Effector memory CD8-positive, alpha-beta T cell (primary cell): Measurements from ENCODE around the gene MRPL42.

Experiments
- ATAC-seq: fragments of 150-1000 bp; cut with Tn5 transposase; replicated peaks from 2 replicates; pipeline ENCODE4 v1.10.0; 2021; ENCODE audit warnings: mild to moderate bottlenecking, moderate library complexity
- DNase-seq, 3 experiments: peaks; one replicate each; pipeline ENCODE4 v3.0.0; 2021
- H3K27ac Mint-ChIP-seq, 2 donors: one replicate each; pipeline ENCODE4 v1.8.0; 2022; ENCODE audit warnings: mild to moderate bottlenecking in 2 of 2, mixed read lengths in 2 of 2, moderate library complexity in 2 of 2
- H3K27me3 Mint-ChIP-seq, 2 donors: one replicate each; pipeline ENCODE4 v1.8.0; 2022; ENCODE audit warnings: mixed read lengths in 2 of 2
- H3K36me3 Mint-ChIP-seq: one replicate; pipeline ENCODE4 v1.8.0; 2022; ENCODE audit warnings: mild to moderate bottlenecking, moderate library complexity, mixed read lengths; ENCODE audit not compliant: insufficient read depth
- H3K4me1 Mint-ChIP-seq, 2 donors: one replicate each; pipeline ENCODE4 v1.8.0; 2022; ENCODE audit warnings: low read depth in 2 of 2, mixed read lengths in 2 of 2
- H3K4me3 Mint-ChIP-seq, 2 donors: one replicate each; pipeline ENCODE4 v1.8.0; 2022; ENCODE audit warnings: mild to moderate bottlenecking in 2 of 2, mixed read lengths in 2 of 2, moderate library complexity in 2 of 2
- H3K9me3 Mint-ChIP-seq, 2 donors: one replicate each; pipeline ENCODE4 v1.8.0; 2022; ENCODE audit warnings: mixed read lengths in 2 of 2

MRPL42 gene

GRCh38 chr12:93438266-93439050 is 28.9 kb upstream of the MRPL42 start:
- Mint-ChIP-seq H3K27me3 (no peaks in the 10 kb centered on the region), H3K4me1 (peaks cover 54 to 64% of the 10 kb centered on the region in 2 donors), H3K9me3 (no peaks in the 10 kb centered on the region), H3K36me3 (peaks cover 16% of the 10 kb centered on the region), H3K4me3 (peak overlapping the region; percentile 74 to 95), H3K27ac (peak overlapping the region in 1 of 2 donors; percentile 73)
- ATAC-seq, result no peak
- DNase-seq, result no peak

GRCh38 chr12:93440043-93440835 is 27.1 kb upstream of the MRPL42 start:
- Mint-ChIP-seq H3K9me3 (no peaks in the 10 kb centered on the region), H3K27ac (peak overlapping the region; percentile 96 to 97), H3K27me3 (no peaks in the 10 kb centered on the region), H3K36me3 (peaks cover 16% of the 10 kb centered on the region), H3K4me1 (peaks cover 48 to 58% of the 10 kb centered on the region in 2 donors), H3K4me3 (peak overlapping the region; percentile 95 to 98)
- ATAC-seq (no peak), DNase-seq (no peak)

- peak overlapping the region; percentile 96 to 97 for H3K27ac Mint-ChIP-seq
- ATAC-seq (peak; percentile 4), DNase-seq (peak; percentile 9 to 21 (median 20))
- H3K36me3 Mint-ChIP-seq, result peaks cover 16% of the 10 kb centered on the region
- H3K27me3 Mint-ChIP-seq, result no peaks in the 10 kb centered on the region
- no peaks in the 10 kb centered on the region for H3K9me3 Mint-ChIP-seq
- peak overlapping the region; percentile 95 to 98 for H3K4me3 Mint-ChIP-seq
- H3K4me1 Mint-ChIP-seq, result peaks cover 46 to 53% of the 10 kb centered on the region in 2 donors
These were observed 26.2 kb upstream of the MRPL42 start for GRCh38 chr12:93441081-93441616.

GRCh38 chr12:93441617-93442410 is 25.5 kb upstream of the MRPL42 start, which contains the start of gene UBE2N:
UBE2N (minus strand) TSS chr12:93441947; CDS start chr12:93441884, 63 bp downstream.
- Mint-ChIP-seq H3K9me3 (no peaks in the 10 kb centered on the region), H3K27ac (peak within 1 kb of the TSS; percentile 96 to 97), H3K36me3 (peaks cover 16% of the 10 kb centered on the region), H3K4me1 (peaks cover 40 to 46% of the 10 kb centered on the region in 2 donors), H3K27me3 (no peaks in the 10 kb centered on the region), H3K4me3 (peak within 1 kb of the TSS; percentile 95 to 98)
- ATAC-seq (peak; percentile 85), DNase-seq (peak; percentile 97)

GRCh38 chr12:93442411-93443340 is 24.6 kb upstream of the MRPL42 start:
- Mint-ChIP-seq H3K9me3 (no peaks in the 10 kb centered on the region), H3K36me3 (peaks cover 14% of the 10 kb centered on the region), H3K27me3 (no peaks in the 10 kb centered on the region), H3K4me1 (peaks cover 33 to 39% of the 10 kb centered on the region in 2 donors), H3K4me3 (peak overlapping the region; percentile 93 to 98), H3K27ac (peak overlapping the region; percentile 96)
- no peak for ATAC-seq
- DNase-seq, result no peak

GRCh38 chr12:93443576-93443975 is 23.7 kb upstream of the MRPL42 start:
- DNase-seq, result no peak
- no peaks in the 10 kb centered on the region for H3K27me3 Mint-ChIP-seq
- peaks cover 24 to 30% of the 10 kb centered on the region in 2 donors for H3K4me1 Mint-ChIP-seq
- no peak for ATAC-seq
- peak overlapping the region in 1 of 2 donors; percentile 96 for H3K27ac Mint-ChIP-seq
- no peak overlapping the region for H3K4me3 Mint-ChIP-seq
- peaks cover 14% of the 10 kb centered on the region for H3K36me3 Mint-ChIP-seq
- no peaks in the 10 kb centered on the region for H3K9me3 Mint-ChIP-seq

- H3K27ac Mint-ChIP-seq, result no peak overlapping the region
- no peaks in the 10 kb centered on the region for H3K36me3 Mint-ChIP-seq
- H3K4me3 Mint-ChIP-seq, result no peak overlapping the region
- peaks cover 0 to 10% of the 10 kb centered on the region in 2 donors for H3K27me3 Mint-ChIP-seq
- peaks cover 2% of the 10 kb centered on the region in 2 donors for H3K4me1 Mint-ChIP-seq
- ATAC-seq, result no peak
- DNase-seq, result no peak
- H3K9me3 Mint-ChIP-seq, result no peaks in the 10 kb centered on the region
These were observed 19.6 kb upstream of the MRPL42 start for GRCh38 chr12:93447555-93448290.

- Mint-ChIP-seq H3K4me3 (no peak overlapping the region), H3K9me3 (no peaks in the 10 kb centered on the region), H3K27me3 (peaks cover 0 to 13% of the 10 kb centered on the region in 2 donors), H3K27ac (no peak overlapping the region), H3K4me1 (no peaks in the 10 kb centered on the region), H3K36me3 (no peaks in the 10 kb centered on the region)
- DNase-seq (no peak), ATAC-seq (no peak)
These were observed 18.5 kb upstream of the MRPL42 start for GRCh38 chr12:93448796-93449195.

- no peak overlapping the region for H3K27ac Mint-ChIP-seq
These were observed 18.0 kb upstream of the MRPL42 start for GRCh38 chr12:93449277-93449676.

GRCh38 chr12:93451423-93452158 is 15.7 kb upstream of the MRPL42 start:
- Mint-ChIP-seq H3K36me3 (no peaks in the 10 kb centered on the region), H3K27ac (no peak overlapping the region), H3K4me3 (no peak overlapping the region), H3K27me3 (peaks cover 8 to 20% of the 10 kb centered on the region in 2 donors), H3K9me3 (no peaks in the 10 kb centered on the region), H3K4me1 (no peaks in the 10 kb centered on the region)
- ATAC-seq (no peak), DNase-seq (no peak)

More at GRCh38 chr12:93449277-93449676, 18.0 kb upstream of the MRPL42 start:
- H3K4me1 Mint-ChIP-seq, result no peaks in the 10 kb centered on the region
- peaks cover 5 to 18% of the 10 kb centered on the region in 2 donors for H3K27me3 Mint-ChIP-seq
- ATAC-seq, result no peak
- H3K9me3 Mint-ChIP-seq, result no peaks in the 10 kb centered on the region
- no peak overlapping the region for H3K4me3 Mint-ChIP-seq
- no peak for DNase-seq
- no peaks in the 10 kb centered on the region for H3K36me3 Mint-ChIP-seq

GRCh38 chr12:93453633-93454032 is 13.7 kb upstream of the MRPL42 start:
- no peaks in the 10 kb centered on the region for H3K36me3 Mint-ChIP-seq

More at GRCh38 chr12:93453633-93454032, 13.7 kb upstream of the MRPL42 start:
- H3K27me3 Mint-ChIP-seq, result peaks cover 8 to 20% of the 10 kb centered on the region in 2 donors
- DNase-seq (no peak), ATAC-seq (no peak)
- H3K4me3 Mint-ChIP-seq, result no peak overlapping the region
- H3K4me1 Mint-ChIP-seq, result no peaks in the 10 kb centered on the region
- H3K9me3 Mint-ChIP-seq, result no peaks in the 10 kb centered on the region
- H3K27ac Mint-ChIP-seq, result no peak overlapping the region
